BLaER1 (cell line): ENCODE data around the gene TMEM170A.

Source experiments
- H3K27ac ChIP-seq: shearing (Covaris generic); formaldehyde crosslinking; 2 replicates; pipeline ENCODE4 v1.8.1; 2022
- H3K27me3 ChIP-seq: shearing (Covaris generic); formaldehyde crosslinking; 2 replicates; pipeline ENCODE4 v1.8.1; 2022
- H3K36me3 ChIP-seq: shearing (Covaris generic); formaldehyde crosslinking; 2 replicates; pipeline ENCODE4 v1.8.1; 2022
- H3K4me1 ChIP-seq: shearing (Covaris generic); formaldehyde crosslinking; 2 replicates; pipeline ENCODE4 v1.8.1; 2022
- H3K4me2 ChIP-seq: shearing (Covaris generic); formaldehyde crosslinking; 2 replicates; pipeline ENCODE4 v1.8.1; 2022
- H3K4me3 ChIP-seq: shearing (Covaris generic); formaldehyde crosslinking; 2 replicates; pipeline ENCODE4 v1.8.1; 2022
- H3K9ac ChIP-seq: shearing (Covaris generic); formaldehyde crosslinking; 2 replicates; pipeline ENCODE4 v1.8.1; 2022
- H3K9me3 ChIP-seq: shearing (Covaris generic); formaldehyde crosslinking; 2 replicates; pipeline ENCODE4 v1.8.1; 2022
- H4K20me1 ChIP-seq: shearing (Covaris generic); formaldehyde crosslinking; 2 replicates; pipeline ENCODE4 v1.8.1; 2022
- Cebpa-rat ChIP-seq: shearing (Covaris generic); IDR thresholded peaks from 2 replicates; pipeline ENCODE4 v1.8.1; 2022

The TMEM170A gene

GRCh38 chr16:75415169-75415905 lies 49.2 kb downstream of the TMEM170A start:
- no peak overlapping the region for H3K4me3 ChIP-seq
- no peaks in the 10 kb centered on the region for H3K9me3 ChIP-seq
- H3K4me1 ChIP-seq = peaks cover 9% of the 10 kb centered on the region
- no peaks in the 10 kb centered on the region for H3K27me3 ChIP-seq
- TF ChIP-seq Cebpa-rat = no peak
- H4K20me1 ChIP-seq = peaks cover 57% of the 10 kb centered on the region
- no peak overlapping the region for H3K4me2 ChIP-seq
- no peak overlapping the region for H3K9ac ChIP-seq
- no peak overlapping the region for H3K27ac ChIP-seq
- peaks cover 35% of the 10 kb centered on the region for H3K36me3 ChIP-seq

DNA sequence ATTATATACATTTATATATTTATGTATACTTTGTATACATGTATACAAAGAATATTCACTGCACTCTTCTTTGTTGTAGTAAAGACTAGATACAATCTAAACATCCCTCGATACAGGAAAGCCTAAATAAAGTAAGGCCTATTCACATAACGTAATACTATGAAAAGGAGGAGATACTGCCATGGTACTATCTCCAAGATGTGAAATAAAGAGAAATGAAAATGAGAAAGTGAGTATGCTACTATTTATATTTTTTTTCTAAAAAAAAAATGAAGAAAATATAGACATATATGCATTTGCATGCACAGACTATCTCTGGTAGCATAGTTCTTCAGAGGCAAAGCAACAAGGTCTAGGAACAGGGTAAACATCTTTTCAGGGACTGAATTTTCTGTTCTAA lies 50.5 kb downstream of the TMEM170A start:
- H3K9ac ChIP-seq = no peak overlapping the region
- no peaks in the 10 kb centered on the region for H3K9me3 ChIP-seq
- peaks cover 6% of the 10 kb centered on the region; the same call in 1 of the 2 replicates for H3K4me1 ChIP-seq
- H3K36me3 ChIP-seq = peaks cover 49% of the 10 kb centered on the region
- no peak overlapping the region for H3K4me2 ChIP-seq
- peaks cover 56% of the 10 kb centered on the region for H4K20me1 ChIP-seq
- no peak for TF ChIP-seq Cebpa-rat
- no peak overlapping the region for H3K27ac ChIP-seq
- H3K27me3 ChIP-seq = no peaks in the 10 kb centered on the region
- no peak overlapping the region for H3K4me3 ChIP-seq

GRCh38 chr16:75406943-75407342 lies 57.5 kb downstream of the TMEM170A start:
- peaks cover 23% of the 10 kb centered on the region for H3K4me1 ChIP-seq
- no peak overlapping the region for H3K27ac ChIP-seq
- H3K9ac ChIP-seq = no peak overlapping the region
- H3K4me3 ChIP-seq = no peak overlapping the region
- peaks cover 64% of the 10 kb centered on the region for H3K36me3 ChIP-seq
- H3K27me3 ChIP-seq = no peaks in the 10 kb centered on the region
- TF ChIP-seq Cebpa-rat = 0 out of 2 replicates have a peak, but pooled peaks have one; percentile 34
- H3K9me3 ChIP-seq = no peaks in the 10 kb centered on the region
- no peak overlapping the region for H3K4me2 ChIP-seq
- H4K20me1 ChIP-seq = no peaks in the 10 kb centered on the region; the same call in none of the 2 replicates

DNA sequence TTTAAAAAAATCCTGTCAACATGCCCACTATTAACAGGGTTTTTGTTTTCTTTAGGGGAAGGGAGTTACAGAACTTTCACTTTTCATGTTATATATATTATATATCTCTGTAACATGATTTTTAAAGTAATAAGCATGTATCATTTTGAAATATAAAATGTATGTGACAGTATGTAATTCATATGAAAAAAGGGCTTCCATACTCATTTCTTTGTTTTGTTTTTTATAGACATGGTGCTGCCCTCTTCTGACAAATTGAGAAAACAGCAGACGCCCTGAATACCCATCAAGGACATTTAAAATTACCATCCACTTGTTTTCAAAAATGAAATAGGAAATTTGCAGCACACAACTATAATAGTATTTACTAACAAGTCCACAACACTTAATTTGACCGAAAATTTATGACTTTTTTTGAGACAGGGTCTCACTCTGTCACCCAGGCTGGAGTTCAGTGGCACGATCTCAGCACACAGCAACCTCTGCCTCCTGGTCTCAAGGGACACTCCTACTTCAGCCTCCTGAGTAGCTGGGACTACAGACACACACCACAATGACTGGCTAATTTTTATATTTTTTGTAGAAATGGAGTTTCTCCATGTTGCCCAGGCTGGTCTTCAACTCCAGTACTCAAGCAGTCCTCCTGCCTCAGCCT lies 61.5 kb downstream of the TMEM170A start:
- Histone ChIP-seq H3K9ac (no peak overlapping the region), H3K4me2 (no peak overlapping the region), H3K27ac (no peak overlapping the region), H3K9me3 (no peaks in the 10 kb centered on the region), H3K36me3 (peaks cover 55% of the 10 kb centered on the region), H3K4me3 (no peak overlapping the region), H3K27me3 (no peaks in the 10 kb centered on the region), H4K20me1 (no peaks in the 10 kb centered on the region; the same call in none of the 2 replicates), H3K4me1 (peaks cover 17% of the 10 kb centered on the region)
- no peak for TF ChIP-seq Cebpa-rat

- H3K4me2 ChIP-seq = peak overlapping the region; percentile 55; the same call in 1 of the 2 replicates
Observed at GRCh38 chr16:75402159-75402820, 62.2 kb downstream of the TMEM170A start.

DNA sequence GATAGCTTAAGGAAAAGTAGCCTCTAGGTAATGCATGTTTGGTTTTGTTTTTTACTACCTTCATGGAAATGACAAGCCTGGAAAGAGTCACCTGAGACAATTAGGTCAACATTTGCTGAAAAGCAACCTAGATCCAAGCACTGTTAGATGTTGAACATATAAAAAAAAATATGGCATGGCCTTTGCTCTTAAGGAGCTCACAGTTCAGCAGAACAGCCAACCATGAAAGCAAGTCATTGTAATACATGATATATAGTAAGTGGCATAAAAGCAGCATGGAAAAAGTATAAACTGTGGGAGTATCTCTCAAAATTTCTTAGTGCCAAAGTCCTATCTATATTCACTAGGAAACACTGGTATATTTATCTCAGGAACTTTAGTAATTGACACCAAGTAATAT lies 62.8 kb downstream of the TMEM170A start:
- H3K4me1 ChIP-seq = peaks cover 10% of the 10 kb centered on the region
- H3K9ac ChIP-seq = 0 out of 2 replicates have a peak overlapping the region, but pooled peaks have one; percentile 51
- no peaks in the 10 kb centered on the region for H3K27me3 ChIP-seq
- peak overlapping the region; percentile 55; the same call in 1 of the 2 replicates for H3K4me2 ChIP-seq
- no peaks in the 10 kb centered on the region for H3K9me3 ChIP-seq
- peaks cover 59% of the 10 kb centered on the region for H3K36me3 ChIP-seq
- TF ChIP-seq Cebpa-rat = no peak
- H3K27ac ChIP-seq = no peak overlapping the region
- H3K4me3 ChIP-seq = no peak overlapping the region
- H4K20me1 ChIP-seq = no peaks in the 10 kb centered on the region; the same call in 1 of the 2 replicates

More at GRCh38 chr16:75402159-75402820, 62.2 kb downstream of the TMEM170A start:
- H3K4me3 ChIP-seq = no peak overlapping the region
- H3K36me3 ChIP-seq = peaks cover 61% of the 10 kb centered on the region
- peak overlapping the region; percentile 51; the same call in 1 of the 2 replicates for H3K9ac ChIP-seq
- H3K27ac ChIP-seq = no peak overlapping the region
- H3K4me1 ChIP-seq = peaks cover 10% of the 10 kb centered on the region
- TF ChIP-seq Cebpa-rat = no peak
- no peaks in the 10 kb centered on the region; the same call in none of the 2 replicates for H4K20me1 ChIP-seq
- no peaks in the 10 kb centered on the region for H3K27me3 ChIP-seq
- no peaks in the 10 kb centered on the region for H3K9me3 ChIP-seq

DNA sequence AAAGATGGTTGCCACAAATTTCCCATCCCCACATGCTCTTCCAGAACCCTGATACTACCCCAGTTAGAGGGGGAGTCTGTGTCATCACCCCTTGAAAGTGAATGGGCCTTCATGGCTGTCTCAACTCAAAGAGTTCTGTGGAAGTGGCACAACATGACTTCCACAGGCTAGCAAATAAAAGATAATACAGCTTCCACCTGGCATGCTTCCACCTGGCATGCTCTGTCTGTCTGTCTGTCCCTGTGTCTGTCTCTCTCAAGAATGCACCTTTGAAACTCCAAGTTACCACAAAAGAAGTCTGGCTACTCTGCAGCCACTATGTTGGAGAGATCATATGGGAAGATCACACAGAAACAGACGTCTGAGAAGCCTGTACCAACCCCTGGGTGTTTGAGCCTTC lies 66.2 kb downstream of the TMEM170A start:
- H3K27me3 ChIP-seq = no peaks in the 10 kb centered on the region
- peaks cover 10% of the 10 kb centered on the region for H3K4me1 ChIP-seq
- no peak overlapping the region for H3K27ac ChIP-seq
- no peak overlapping the region for H3K9ac ChIP-seq
- peaks cover 52% of the 10 kb centered on the region for H3K36me3 ChIP-seq
- H3K4me2 ChIP-seq = no peak overlapping the region
- H4K20me1 ChIP-seq = no peaks in the 10 kb centered on the region; the same call in 1 of the 2 replicates
- H3K9me3 ChIP-seq = no peaks in the 10 kb centered on the region
- no peak overlapping the region for H3K4me3 ChIP-seq
- no peak for TF ChIP-seq Cebpa-rat

GRCh38 chr16:75394941-75395340 lies 69.5 kb downstream of the TMEM170A start:
- H4K20me1 ChIP-seq = 0 out of 2 replicates have a peak, but pooled peaks cover 4% of the 10 kb centered on the region
- no peak overlapping the region for H3K4me2 ChIP-seq
- no peak overlapping the region for H3K9ac ChIP-seq
- H3K27ac ChIP-seq = no peak overlapping the region
- H3K4me3 ChIP-seq = no peak overlapping the region
- no peak for TF ChIP-seq Cebpa-rat
- no peaks in the 10 kb centered on the region for H3K9me3 ChIP-seq
- peaks cover 70% of the 10 kb centered on the region for H3K36me3 ChIP-seq
- no peaks in the 10 kb centered on the region for H3K27me3 ChIP-seq
- H3K4me1 ChIP-seq = peaks cover 10% of the 10 kb centered on the region
